OCI-LY1 (cell line): ENCODE data around the gene BBX.

Experiments used
- CTCF ChIP-seq: fragments of 200-600 bp; sonication (generic), shearing (Covaris generic); IDR thresholded peaks from 2 replicates; pipeline ENCODE4 v1.5.1; 2017; ENCODE audit warnings: mild to moderate bottlenecking, antibody characterized with exemption, low read length, moderate library complexity, mixed read lengths
- EZH2 ChIP-seq: fragments of 200-600 bp; sonication (generic), shearing (Covaris generic); IDR thresholded peaks from 2 replicates; pipeline ENCODE4 v1.8.0; 2017; ENCODE audit warnings: borderline replicate concordance, mixed run types, mild to moderate bottlenecking, antibody characterized with exemption, low read length, moderate library complexity, mixed read lengths

GRCh38 chr3:107806536-107806935 is 283.8 kb downstream of the BBX start:
- TF ChIP-seq CTCF (no peak), EZH2 (no peak)
